Fibroblast of skin of left quadriceps (primary cell): ENCODE results near the gene TTC1.
"Not testable (repeated sequence)": the region's sequence is repeated elsewhere in the genome, so short reads cannot be mapped to it uniquely, and the experiment has no call there.

Experiments used
- DNase-seq, 2 experiments: peaks; one replicate each; pipeline ENCODE4 v3.0.0-alpha.2; 2013; ENCODE audit warnings: low read depth in 2 of 2

Gene TTC1

GRCh38 chr5:159995907-159996306, 13.0 kb upstream of the TTC1 start:
- no peak for DNase-seq

DNA sequence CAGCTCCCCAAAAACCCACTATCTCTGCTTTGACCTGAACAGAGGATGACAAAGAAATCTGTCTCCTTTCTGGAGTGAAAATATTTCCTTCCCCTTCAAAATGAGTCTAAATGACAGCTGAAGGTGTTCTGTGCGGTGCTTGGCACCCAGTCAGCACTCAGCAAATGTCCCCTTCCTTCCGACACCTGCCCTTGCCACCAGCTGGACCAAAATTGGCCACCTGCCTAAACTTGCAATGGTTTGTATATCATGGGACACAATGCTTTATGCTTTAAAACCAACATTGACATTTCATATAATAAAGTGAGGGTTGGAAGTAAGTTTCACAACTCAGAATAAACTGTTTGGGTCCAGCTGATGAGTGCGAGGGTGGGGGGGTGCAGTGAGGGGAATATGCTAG, 7.5 kb upstream of the TTC1 start:
- no peak for DNase-seq

DNA sequence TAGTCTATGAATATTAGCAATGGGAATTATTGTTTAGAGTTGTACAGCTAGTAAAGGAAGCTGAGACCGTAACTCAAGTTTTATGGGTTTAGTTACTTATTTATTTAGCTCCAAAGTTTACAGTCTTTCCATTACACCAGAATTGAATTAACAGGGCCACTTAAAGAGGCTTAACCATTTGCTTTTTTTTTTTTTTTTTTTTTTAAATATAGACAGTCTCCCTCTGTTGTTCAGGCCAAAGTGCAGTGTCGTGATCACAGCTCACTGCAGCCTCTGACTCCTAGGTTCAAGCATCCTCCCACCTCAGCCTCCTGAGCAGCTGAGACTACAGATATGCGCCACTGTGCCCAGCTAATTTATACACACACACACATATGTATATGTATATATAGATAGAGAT, 1.4 kb upstream of the TTC1 start:
- no peak for DNase-seq

DNA sequence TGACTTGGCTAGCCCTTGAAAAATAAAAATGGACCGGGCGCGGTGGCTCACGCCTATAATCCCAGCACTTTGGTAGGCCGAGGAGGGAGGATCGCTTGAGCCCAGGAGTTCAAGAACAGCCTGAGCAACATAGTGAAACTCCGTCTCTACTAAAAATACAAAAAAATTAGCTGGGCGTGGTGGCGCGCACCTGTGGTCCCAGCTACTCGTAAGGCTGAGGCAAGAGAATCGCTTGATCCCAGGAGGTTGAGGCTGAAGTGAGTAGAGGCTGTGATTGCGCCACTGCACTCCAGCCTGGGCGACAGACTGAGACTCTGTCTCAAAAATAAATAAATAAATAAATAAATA, 436 bp upstream of the TTC1 start:
- not testable (repeated sequence) for DNase-seq

GRCh38 chr5:160009591-160009989, 651 bp downstream of the TTC1 start:
- DNase-seq = no peak

DNA sequence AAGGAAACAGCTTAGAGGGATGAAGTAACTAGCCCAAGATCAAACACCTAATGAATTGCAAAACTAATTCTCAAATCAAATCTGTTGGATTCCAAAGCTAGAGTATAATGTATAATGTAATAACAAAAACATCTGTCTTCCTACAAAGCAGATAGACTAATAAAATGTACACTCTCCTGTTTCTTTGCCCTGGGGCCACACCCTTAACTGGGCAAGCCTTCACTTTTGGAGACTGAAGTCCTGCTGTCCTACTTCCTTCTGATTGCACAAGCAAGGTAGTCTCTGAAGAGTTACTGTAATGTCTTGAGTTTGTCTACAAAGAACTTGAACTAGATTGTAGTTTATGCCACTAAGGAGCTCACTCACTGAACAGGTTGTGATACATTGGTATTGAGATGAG, 2.5 kb downstream of the TTC1 start:
- DNase-seq = no peak

DNA sequence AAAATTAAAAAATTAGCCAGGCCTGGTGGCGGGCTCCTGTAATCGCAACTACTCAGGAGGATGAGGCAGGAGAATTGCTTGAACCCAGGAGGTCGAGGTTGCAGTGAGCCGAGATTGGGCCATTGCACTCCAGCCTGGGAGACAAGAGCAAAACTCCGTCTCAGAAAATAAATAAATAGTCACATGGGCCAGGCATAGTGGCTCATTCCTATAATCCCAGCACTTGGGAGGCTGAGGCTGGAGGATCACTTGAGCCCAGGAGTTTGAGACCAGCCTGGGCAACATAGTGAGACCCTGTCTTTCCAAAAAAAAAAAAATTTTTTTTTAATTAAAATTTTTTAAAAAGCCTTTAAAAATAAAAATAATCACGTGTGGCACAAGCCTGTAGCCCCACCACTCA, 5.3 kb downstream of the TTC1 start:
- not testable (repeated sequence) for DNase-seq

DNA sequence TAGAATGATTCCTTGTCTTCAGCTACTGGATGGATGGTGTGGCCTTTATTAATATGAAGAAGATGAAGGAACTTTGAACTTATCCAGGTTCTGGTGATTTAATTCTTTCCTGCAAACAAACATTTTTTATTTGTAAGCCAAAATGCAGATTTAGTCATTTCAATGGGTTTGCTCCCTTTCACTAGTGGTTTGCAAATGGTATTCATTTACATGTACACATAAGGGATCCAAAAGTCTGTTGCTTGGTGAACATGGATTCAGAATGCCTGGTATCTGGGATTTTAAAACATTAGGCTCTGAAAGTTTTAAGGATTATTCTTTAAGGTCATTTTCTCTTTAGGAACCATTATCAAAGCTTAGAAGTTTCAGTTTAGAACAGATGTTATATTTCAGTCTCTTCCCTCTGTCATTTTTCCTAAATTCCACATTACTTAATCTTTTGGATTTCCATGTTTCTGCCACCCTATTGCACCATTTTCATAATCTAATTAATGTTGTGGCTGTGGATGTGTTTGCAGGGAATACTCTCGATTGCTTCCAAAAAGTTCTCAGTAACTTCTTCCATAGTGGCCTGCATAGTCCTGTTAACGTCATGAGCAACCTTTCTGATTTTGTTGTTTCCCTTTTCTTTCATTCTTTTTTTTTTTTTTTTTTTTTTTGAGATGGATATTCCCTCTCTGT, 10.1 kb downstream of the TTC1 start:
- no peak for DNase-seq

- DNase-seq = no peak
Measured at GRCh38 chr5:160020266-160020770, 11.4 kb downstream of the TTC1 start.

DNA sequence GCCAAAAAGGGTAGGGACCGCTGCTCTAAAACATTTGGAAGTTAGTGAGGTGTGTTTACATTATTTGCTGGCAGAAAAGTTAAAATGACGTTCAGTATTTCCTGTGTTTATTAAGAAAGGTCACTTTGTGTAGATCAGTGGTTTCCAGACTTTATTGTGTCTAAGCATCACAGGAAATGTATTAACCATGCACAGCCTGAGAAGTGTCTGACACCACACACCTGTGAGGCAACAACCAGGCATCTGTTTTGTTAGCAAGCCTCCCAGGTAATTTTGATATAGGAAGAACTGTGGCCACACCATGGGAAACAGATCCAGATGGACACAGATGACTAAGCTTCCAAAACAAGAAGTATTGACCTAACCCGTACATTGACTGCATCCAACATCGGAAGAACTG, 12.0 kb downstream of the TTC1 start:
- no peak for DNase-seq

- DNase-seq = peak in 1 of 2 experiments; percentile 31
Measured at GRCh38 chr5:160021831-160022446, 13.0 kb downstream of the TTC1 start.

- DNase-seq = no peak
Measured at GRCh38 chr5:160023007-160023907, 14.3 kb downstream of the TTC1 start.

- DNase-seq = no peak
Measured at GRCh38 chr5:160023908-160024630, 15.1 kb downstream of the TTC1 start.

GRCh38 chr5:160029004-160029403, 20.1 kb downstream of the TTC1 start:
- no peak for DNase-seq

DNA sequence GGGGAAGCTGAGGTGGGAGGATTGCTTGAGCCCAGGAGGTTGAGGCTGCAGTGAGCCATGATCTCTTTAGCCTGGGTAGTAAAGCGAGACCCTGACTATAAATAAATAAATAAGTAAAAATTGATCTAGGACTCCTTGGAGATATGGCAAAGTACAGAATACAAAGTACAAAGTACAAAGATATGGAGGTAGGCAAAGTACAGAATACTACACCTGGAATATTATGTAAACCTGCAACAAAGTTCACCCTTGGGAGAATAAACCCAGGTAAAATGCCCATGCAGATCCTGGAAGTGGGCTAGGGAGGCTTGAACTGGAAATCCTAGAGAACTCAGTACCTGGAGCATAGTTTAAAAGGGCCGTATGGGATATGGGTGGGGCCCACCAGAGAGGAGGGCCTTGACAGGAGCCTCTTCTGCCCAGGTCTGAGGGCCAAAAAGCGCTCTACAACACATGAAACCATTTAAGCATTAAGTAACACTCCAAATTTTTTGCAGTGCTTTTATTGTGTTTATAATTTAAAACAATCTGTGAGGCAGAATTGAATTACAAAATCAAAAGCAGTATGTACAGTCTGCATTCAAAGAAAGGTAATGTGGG, 20.7 kb downstream of the TTC1 start:
- no peak for DNase-seq

- DNase-seq = peak in 1 of 2 experiments; percentile 14
Measured at GRCh38 chr5:160030631-160031377, 21.9 kb downstream of the TTC1 start.

- DNase-seq = no peak
Measured at GRCh38 chr5:160033546-160034252, 24.8 kb downstream of the TTC1 start.

DNA sequence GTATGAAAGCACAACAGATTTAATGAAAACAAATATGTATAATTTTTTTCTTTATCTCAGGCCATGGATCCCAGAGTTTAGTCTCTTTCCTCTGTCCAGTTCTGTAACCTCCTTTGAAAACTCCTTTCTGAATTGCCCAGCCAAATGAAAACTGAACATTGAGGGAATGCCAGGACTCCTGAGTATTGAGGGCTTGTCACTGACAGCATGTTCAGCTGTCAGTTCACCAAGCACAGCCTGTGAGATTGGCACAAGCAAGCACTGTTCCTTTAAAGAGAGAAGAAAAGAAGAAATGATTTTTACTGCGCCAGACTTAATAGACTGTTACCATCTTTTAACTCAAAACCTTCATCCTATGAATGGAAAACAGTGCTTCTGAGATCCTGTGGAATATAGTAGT, 27.3 kb downstream of the TTC1 start:
- DNase-seq = no peak

DNA sequence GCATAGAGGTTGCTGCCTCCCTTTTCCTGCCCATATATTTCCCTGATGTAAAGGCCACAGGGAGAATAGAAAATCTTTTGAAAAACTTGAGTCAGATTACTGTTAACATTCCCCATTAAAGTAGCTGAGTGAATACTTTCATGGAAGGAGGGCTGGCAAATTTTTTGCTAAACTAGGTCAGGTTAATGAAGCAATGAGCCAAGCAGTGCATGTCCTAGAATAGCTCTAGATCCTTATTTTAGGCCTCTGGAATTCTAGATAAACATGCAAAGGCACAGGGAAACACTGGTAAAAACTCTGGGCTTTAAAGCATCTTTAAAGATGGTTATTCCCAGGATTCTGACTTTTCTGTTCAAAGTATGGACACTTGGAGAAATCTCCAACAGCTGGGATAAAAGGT, 27.9 kb downstream of the TTC1 start:
- no peak for DNase-seq

DNA sequence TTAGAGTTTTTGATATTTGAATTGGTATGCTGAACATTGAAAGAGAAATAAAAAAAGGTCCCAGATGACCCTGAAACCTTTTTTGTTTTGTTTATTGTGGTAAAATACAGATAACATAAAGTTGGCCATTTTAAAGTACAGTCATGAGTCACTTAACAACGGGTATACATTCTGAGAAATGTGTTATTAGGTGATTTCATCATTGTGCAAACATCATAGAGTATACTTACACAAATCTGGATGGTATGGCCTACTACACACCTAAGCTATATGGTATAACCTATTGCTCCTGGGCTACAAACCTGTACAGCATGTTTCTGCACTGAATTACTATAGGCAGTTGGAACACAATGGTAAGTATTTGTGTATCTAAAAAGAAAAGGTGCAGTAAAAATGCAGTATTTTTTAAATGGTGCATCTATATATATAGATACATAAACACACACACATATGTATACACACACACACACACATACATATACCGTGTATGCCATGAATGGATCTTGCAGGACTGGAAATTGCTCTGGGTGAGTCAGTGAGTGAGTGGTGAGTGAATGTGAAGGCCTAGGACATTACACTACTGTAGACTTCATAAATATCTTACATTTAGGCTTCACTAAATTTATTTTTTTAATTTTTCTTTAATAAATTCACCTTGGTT, 31.0 kb downstream of the TTC1 start:
- DNase-seq = no peak
